ENCODE data around the gene KCNMA1.

The KCNMA1 gene

GRCh38 chr10:77269163-77269562 lies 368.4 kb downstream of the KCNMA1 start:
- H3K4me3 ChIP-seq (IDR thresholded peaks at IDR 0.05; ENCODE audit: insufficient read depth, low read depth, low read length): no peak overlapping the region
- H3K9ac ChIP-seq: no peak overlapping the region
- H3K36me3 ChIP-seq (ENCODE audit: insufficient read depth): no peaks in the 10 kb centered on the region
- TF ChIP-seq CTCF (conservative IDR thresholded peaks at IDR 0.05; ENCODE audit: low read depth, low read length): no peak
- no peaks in the 10 kb centered on the region for H4K20me1 ChIP-seq (ENCODE audit: insufficient read depth)
- H3K27ac ChIP-seq: no peak overlapping the region
- peaks cover under 1% of the 10 kb centered on the region for H3K4me1 ChIP-seq (ENCODE audit: low read depth, poor library complexity, severe bottlenecking)
- no peaks in the 10 kb centered on the region for H3K27me3 ChIP-seq (ENCODE audit: insufficient read depth, low read depth)
- no peaks in the 10 kb centered on the region for H3K79me2 ChIP-seq (ENCODE audit: insufficient read depth, low read depth)
- H2AFZ ChIP-seq (ENCODE audit: low read depth): no peak overlapping the region
- no peak overlapping the region for H3K4me2 ChIP-seq

- H4K20me1 ChIP-seq (ENCODE audit: insufficient read depth): no peaks in the 10 kb centered on the region
- H3K4me1 ChIP-seq (ENCODE audit: low read depth, poor library complexity, severe bottlenecking): peaks cover 5% of the 10 kb centered on the region
- H3K27me3 ChIP-seq (ENCODE audit: insufficient read depth, low read depth): no peaks in the 10 kb centered on the region
- H3K36me3 ChIP-seq (ENCODE audit: insufficient read depth): no peaks in the 10 kb centered on the region
- no peak overlapping the region for H3K4me2 ChIP-seq
- no peaks in the 10 kb centered on the region for H3K79me2 ChIP-seq (ENCODE audit: insufficient read depth, low read depth)
- H3K4me3 ChIP-seq (IDR thresholded peaks at IDR 0.05; ENCODE audit: insufficient read depth, low read depth, low read length): no peak overlapping the region
- no peak overlapping the region for H3K9ac ChIP-seq
- no peak overlapping the region for H3K27ac ChIP-seq
- H2AFZ ChIP-seq (ENCODE audit: low read depth): no peak overlapping the region
- TF ChIP-seq CTCF (conservative IDR thresholded peaks at IDR 0.05; ENCODE audit: low read depth, low read length): no peak
These were observed 368.9 kb downstream of the KCNMA1 start for GRCh38 chr10:77268721-77269120.

GRCh38 chr10:77267703-77268675 lies 369.6 kb downstream of the KCNMA1 start:
- TF ChIP-seq CTCF (conservative IDR thresholded peaks at IDR 0.05; ENCODE audit: low read depth, low read length): no peak
- peaks cover 6% of the 10 kb centered on the region for H3K4me1 ChIP-seq (ENCODE audit: low read depth, poor library complexity, severe bottlenecking)
- H3K27me3 ChIP-seq (ENCODE audit: insufficient read depth, low read depth): no peaks in the 10 kb centered on the region
- no peaks in the 10 kb centered on the region for H3K79me2 ChIP-seq (ENCODE audit: insufficient read depth, low read depth)
- H3K4me2 ChIP-seq: no peak overlapping the region
- no peaks in the 10 kb centered on the region for H4K20me1 ChIP-seq (ENCODE audit: insufficient read depth)
- no peak overlapping the region for H3K27ac ChIP-seq
- H2AFZ ChIP-seq (ENCODE audit: low read depth): no peak overlapping the region
- no peaks in the 10 kb centered on the region for H3K36me3 ChIP-seq (ENCODE audit: insufficient read depth)
- H3K9ac ChIP-seq: no peak overlapping the region
- H3K4me3 ChIP-seq (IDR thresholded peaks at IDR 0.05; ENCODE audit: insufficient read depth, low read depth, low read length): no peak overlapping the region

GRCh38 chr10:77266242-77266641 lies 371.4 kb downstream of the KCNMA1 start:
- H2AFZ ChIP-seq (ENCODE audit: low read depth): no peak overlapping the region
- H3K4me3 ChIP-seq (IDR thresholded peaks at IDR 0.05; ENCODE audit: insufficient read depth, low read depth, low read length): no peak overlapping the region
- TF ChIP-seq CTCF (conservative IDR thresholded peaks at IDR 0.05; ENCODE audit: low read depth, low read length): no peak
- H3K27ac ChIP-seq: no peak overlapping the region
- H3K79me2 ChIP-seq (ENCODE audit: insufficient read depth, low read depth): no peaks in the 10 kb centered on the region
- no peaks in the 10 kb centered on the region for H3K36me3 ChIP-seq (ENCODE audit: insufficient read depth)
- peaks cover 6% of the 10 kb centered on the region for H3K4me1 ChIP-seq (ENCODE audit: low read depth, poor library complexity, severe bottlenecking)
- no peak overlapping the region for H3K9ac ChIP-seq
- H3K27me3 ChIP-seq (ENCODE audit: insufficient read depth, low read depth): no peaks in the 10 kb centered on the region
- no peaks in the 10 kb centered on the region for H4K20me1 ChIP-seq (ENCODE audit: insufficient read depth)
- no peak overlapping the region for H3K4me2 ChIP-seq

Measured in KMS-11 (cell line).